Keratinocyte (primary cell): ENCODE data around the gene MED25. TPM values are rescaled to one million over a fixed set of nuclear protein-coding genes. Genes with fewer than 3 reads are reported as not detected.

Source experiments
- DNase-seq: peaks from one replicate; pipeline ENCODE4 v3.0.0-alpha.2; 2011; ENCODE audit warnings: low read depth, missing footprints, low spot score
- FAIRE-seq: peaks from 2 replicates; lab custom pipeline; 2011; peaks lifted over from hg19 to GRCh38; lab: Jason Lieb, UNC
- H2AFZ ChIP-seq: 2 replicates; pipeline ENCODE4 v1.6.0; 2012; ENCODE audit warnings: low read length, control low read depth, inconsistent platforms; ENCODE audit not compliant: control insufficient read depth
- H3K27ac ChIP-seq: 2 replicates; pipeline ENCODE4 v1.5.1; 2011; ENCODE audit warnings: low read length; ENCODE audit not compliant: control insufficient read depth, insufficient read depth
- H3K27me3 ChIP-seq: 3 replicates; pipeline ENCODE4 v1.6.0; 2011; ENCODE audit warnings: low read length; ENCODE audit not compliant: control insufficient read depth, insufficient read depth; ENCODE audit errors: extremely low read depth
- H3K36me3 ChIP-seq, 2 experiments: 2 replicates in 1 of 2; 3 replicates in 1 of 2; pipeline ENCODE4 v1.5.1; 2011; ENCODE audit warnings: low read length in 2 of 2, mild to moderate bottlenecking in 1 of 2; ENCODE audit not compliant: control insufficient read depth in 2 of 2, insufficient read depth in 2 of 2; ENCODE audit errors: extremely low read depth in 1 of 2
- H3K4me1 ChIP-seq: 3 replicates; pipeline ENCODE4 v1.5.1; 2011; ENCODE audit warnings: low read length; ENCODE audit not compliant: control insufficient read depth, insufficient read depth; ENCODE audit errors: extremely low read depth
- H3K4me2 ChIP-seq: 3 replicates; pipeline ENCODE4 v1.6.0; 2011; ENCODE audit warnings: low read depth, low read length; ENCODE audit not compliant: control insufficient read depth, insufficient read depth; ENCODE audit errors: extremely low read depth
- H3K4me3 ChIP-seq, 3 experiments: fragments of 200-600 bp in 1 of 3; sonication (generic) in 1 of 3; 2 replicates in 2 of 3; 3 replicates in 1 of 3; pipeline ENCODE4 v1.5.1; 2011 to 2016; ENCODE audit warnings: low read length in 3 of 3, mild to moderate bottlenecking in 3 of 3, control low read depth in 2 of 3, inconsistent platforms in 1 of 3, low read depth in 1 of 3, mixed read lengths in 1 of 3, mixed run types in 1 of 3, moderate library complexity in 1 of 3; ENCODE audit not compliant: control insufficient read depth in 2 of 3, insufficient read depth in 2 of 3; ENCODE audit errors: extremely low read depth in 1 of 3
- H3K79me2 ChIP-seq: 2 replicates; pipeline ENCODE4 v1.6.0; 2012; ENCODE audit warnings: low read length; ENCODE audit not compliant: control insufficient read depth, insufficient read depth
- H3K9ac ChIP-seq: 3 replicates; pipeline ENCODE4 v1.6.0; 2011; ENCODE audit warnings: low read length; ENCODE audit not compliant: control insufficient read depth, insufficient read depth; ENCODE audit errors: extremely low read depth
- H3K9me1 ChIP-seq: 3 replicates; pipeline ENCODE4 v1.6.0; 2011; ENCODE audit warnings: low read length; ENCODE audit not compliant: control insufficient read depth, insufficient read depth; ENCODE audit errors: extremely low read depth
- H3K9me3 ChIP-seq: 2 replicates; pipeline ENCODE4 v1.5.1; 2012; ENCODE audit warnings: low read depth, low read length; ENCODE audit not compliant: control insufficient read depth
- H4K20me1 ChIP-seq: 3 replicates; pipeline ENCODE4 v1.6.0; 2011; ENCODE audit warnings: low read length; ENCODE audit not compliant: control insufficient read depth, insufficient read depth; ENCODE audit errors: extremely low read depth
- CTCF ChIP-seq, 3 experiments: IDR thresholded peaks in 1 of 3; conservative IDR thresholded peaks in 1 of 3; optimal IDR thresholded peaks in 1 of 3; 2 replicates in 2 of 3; 3 replicates in 1 of 3; pipeline versions ENCODE3 to v1.5.1; 2011; ENCODE audit warnings: low read length in 3 of 3, mild to moderate bottlenecking in 3 of 3, moderate library complexity in 2 of 3, control low read depth in 1 of 3, inconsistent platforms in 1 of 3; ENCODE audit not compliant: insufficient read depth in 2 of 3; ENCODE audit errors: extremely low read depth in 1 of 3
- EZH2 ChIP-seq: IDR thresholded peaks from one replicate; pipeline ENCODE4 v1.6.1; 2012; ENCODE audit warnings: inconsistent platforms, mild to moderate bottlenecking, low read length, moderate library complexity
- dilution Hi-C: fragments of 300-500 bp; cut with MboI; formaldehyde crosslinking; loops from one replicate; pipeline ENCODE4 v1.7.0; 2020; ENCODE audit warnings: low sequenced_read_pairs; ENCODE audit not compliant: extremely low pct_ligation_motif_present
- polyA plus RNA-seq, 5 experiments: library from polyadenylated mRNA; depleted of rRNA in 3 of 5; stranded (reverse) in 3 of 5; stranded (forward) in 1 of 5; unstranded in 1 of 5; fragments of >200 nt; gene quantifications; 1 replicate in 1 of 5; 2 replicates in 3 of 5; 3 replicates in 1 of 5; pipeline versions ENCODE4 v1.2.1 to v1.2.3, GENCODE V29; 2011 to 2012; ENCODE audit warnings: missing spikeins in 2 of 5, low read depth in 1 of 5, low replicate concordance in 1 of 5

MED25 gene
- polyA plus RNA-seq, 1 donor (not counting 4 experiments of a cell fraction or from before 2014, with no cell fraction given): 12.5 TPM

- Histone ChIP-seq H3K4me1 (no peaks in the 10 kb centered on the region), H3K27ac (no peak overlapping the region), H3K27me3 (no peaks in the 10 kb centered on the region), H4K20me1 (no peaks in the 10 kb centered on the region), H3K4me2 (no peak overlapping the region), H3K4me3 (no peak overlapping the region), H3K9me3 (no peaks in the 10 kb centered on the region), H3K9me1 (no peaks in the 10 kb centered on the region), H3K9ac (no peak overlapping the region), H2AFZ (no peak overlapping the region), H3K79me2 (no peaks in the 10 kb centered on the region), H3K36me3 (peaks cover 25 to 26% of the 10 kb centered on the region in 2 experiments)
- FAIRE-seq: no peak
- dilution Hi-C loops: no loop called here
- TF ChIP-seq EZH2 (no peak), CTCF (optimal IDR thresholded peaks at IDR 0.05 in 1 of 3, IDR thresholded peaks at IDR 0.05 in 1 of 3, conservative IDR thresholded peaks at IDR 0.05 in 1 of 3; ENCODE audit: extremely low read depth in 1 of 3, insufficient read depth in 2 of 3, low read length in 3 of 3) (no peak)
- no peak for DNase-seq
Measured at GRCh38 chr19:49802836-49803528, 15.1 kb upstream of the MED25 start.

GRCh38 chr19:49803529-49803856, 14.6 kb upstream of the MED25 start:
- no peaks in the 10 kb centered on the region for H3K9me1 ChIP-seq
- no peaks in the 10 kb centered on the region for H3K79me2 ChIP-seq
- TF ChIP-seq EZH2 (no peak), CTCF (optimal IDR thresholded peaks at IDR 0.05 in 1 of 3, IDR thresholded peaks at IDR 0.05 in 1 of 3, conservative IDR thresholded peaks at IDR 0.05 in 1 of 3; ENCODE audit: extremely low read depth in 1 of 3, insufficient read depth in 2 of 3, low read length in 3 of 3) (no peak)
- no peak overlapping the region for H3K4me2 ChIP-seq
- H3K36me3 ChIP-seq: peaks cover 20 to 22% of the 10 kb centered on the region in 2 experiments
- H3K9me3 ChIP-seq: no peaks in the 10 kb centered on the region
- no peak overlapping the region for H3K27ac ChIP-seq
- H3K27me3 ChIP-seq: no peaks in the 10 kb centered on the region
- no peak for FAIRE-seq
- no peaks in the 10 kb centered on the region for H4K20me1 ChIP-seq
- H3K4me3 ChIP-seq: no peak overlapping the region
- H2AFZ ChIP-seq: no peak overlapping the region
- no peak for DNase-seq
- no peaks in the 10 kb centered on the region for H3K4me1 ChIP-seq
- H3K9ac ChIP-seq: no peak overlapping the region
- dilution Hi-C loops: no loop called here
